ENCODE measurements around the gene FAM13C.
"Not testable (repeated sequence)": the region's sequence is repeated elsewhere in the genome, so short reads cannot be mapped to it uniquely, and the experiment has no call there.

FAM13C gene

GRCh38 chr10:59242057-59242456, 120.3 kb downstream of the FAM13C start:
- H3K4me1 ChIP-seq (ENCODE audit: control insufficient read depth, low read length): no peaks in the 10 kb centered on the region
- no peaks in the 10 kb centered on the region for H3K9me2 ChIP-seq (replicated peaks; ENCODE audit: control insufficient read depth, low read length)
- no peak overlapping the region for H3K4me3 ChIP-seq (ENCODE audit: low read length)
- no peaks in the 10 kb centered on the region for H3K79me2 ChIP-seq (ENCODE audit: control insufficient read depth, low read length)
- H4K20me1 ChIP-seq (ENCODE audit: control insufficient read depth, insufficient read depth, low read depth, low read length): no peaks in the 10 kb centered on the region
- H3K27ac ChIP-seq (ENCODE audit: low read depth, low read length): no peak overlapping the region
- no peak overlapping the region for H3K4me2 ChIP-seq (ENCODE audit: low read length)
- no peaks in the 10 kb centered on the region for H3K27me3 ChIP-seq (ENCODE audit: control insufficient read depth, low read length)
- H3K9me3 ChIP-seq (ENCODE audit: control insufficient read depth, insufficient read depth, low read length): peaks cover 4% of the 10 kb centered on the region; the same call in 1 of the 2 replicates
- H3F3A ChIP-seq (ENCODE audit: control insufficient read depth, insufficient read depth): no peaks in the 10 kb centered on the region
- H3K36me3 ChIP-seq (ENCODE audit: control insufficient read depth, low read length): no peaks in the 10 kb centered on the region
- no peak for TF ChIP-seq CTCF (IDR thresholded peaks at IDR 0.05; ENCODE audit: low read depth, low read length, poor library complexity, severe bottlenecking)
- no peak for TF ChIP-seq EZH2phosphoT487 (IDR thresholded peaks at IDR 0.05; ENCODE audit: borderline replicate concordance, low read length)

- Histone ChIP-seq H3K4me2 (ENCODE audit: low read length) (no peak overlapping the region), H3K4me1 (ENCODE audit: control insufficient read depth, low read length) (peaks cover 4% of the 10 kb centered on the region), H3K36me3 (ENCODE audit: control insufficient read depth, low read length) (no peaks in the 10 kb centered on the region), H3K4me3 (ENCODE audit: low read length) (no peak overlapping the region), H3K9me2 (replicated peaks; ENCODE audit: control insufficient read depth, low read length) (no peaks in the 10 kb centered on the region), H4K20me1 (ENCODE audit: control insufficient read depth, insufficient read depth, low read depth, low read length) (no peaks in the 10 kb centered on the region), H3F3A (ENCODE audit: control insufficient read depth, insufficient read depth) (no peaks in the 10 kb centered on the region), H3K9me3 (ENCODE audit: control insufficient read depth, insufficient read depth, low read length) (peaks cover 4% of the 10 kb centered on the region; the same call in 1 of the 2 replicates), H3K27ac (ENCODE audit: low read depth, low read length) (no peak overlapping the region), H3K27me3 (ENCODE audit: control insufficient read depth, low read length) (no peaks in the 10 kb centered on the region), H3K79me2 (ENCODE audit: control insufficient read depth, low read length) (no peaks in the 10 kb centered on the region)
- TF ChIP-seq CTCF (IDR thresholded peaks at IDR 0.05; ENCODE audit: low read depth, low read length, poor library complexity, severe bottlenecking): peak; percentile 67
- no peak for TF ChIP-seq EZH2phosphoT487 (IDR thresholded peaks at IDR 0.05; ENCODE audit: borderline replicate concordance, low read length)
These were observed 121.7 kb downstream of the FAM13C start for GRCh38 chr10:59240582-59241183.

GRCh38 chr10:59239108-59239507, 123.2 kb downstream of the FAM13C start:
- not testable (repeated sequence) for H3F3A ChIP-seq (ENCODE audit: control insufficient read depth, insufficient read depth); H3K9me3 ChIP-seq (ENCODE audit: control insufficient read depth, insufficient read depth, low read length); H3K4me3 ChIP-seq (ENCODE audit: low read length); H3K79me2 ChIP-seq (ENCODE audit: control insufficient read depth, low read length); H3K27me3 ChIP-seq (ENCODE audit: control insufficient read depth, low read length); H3K4me2 ChIP-seq (ENCODE audit: low read length); H3K4me1 ChIP-seq (ENCODE audit: control insufficient read depth, low read length); H3K36me3 ChIP-seq (ENCODE audit: control insufficient read depth, low read length); H3K27ac ChIP-seq (ENCODE audit: low read depth, low read length); H3K9me2 ChIP-seq (replicated peaks; ENCODE audit: control insufficient read depth, low read length); H4K20me1 ChIP-seq (ENCODE audit: control insufficient read depth, insufficient read depth, low read depth, low read length)

- H3K36me3 ChIP-seq (ENCODE audit: control insufficient read depth, low read length): no peaks in the 10 kb centered on the region
- no peaks in the 10 kb centered on the region for H4K20me1 ChIP-seq (ENCODE audit: control insufficient read depth, insufficient read depth, low read depth, low read length)
- no peak overlapping the region for H3K4me3 ChIP-seq (ENCODE audit: low read length)
- H3K79me2 ChIP-seq (ENCODE audit: control insufficient read depth, low read length): no peaks in the 10 kb centered on the region
- H3K27ac ChIP-seq (ENCODE audit: low read depth, low read length): no peak overlapping the region
- no peaks in the 10 kb centered on the region for H3K9me2 ChIP-seq (replicated peaks; ENCODE audit: control insufficient read depth, low read length)
- peaks cover 4% of the 10 kb centered on the region; the same call in 1 of the 2 replicates for H3K9me3 ChIP-seq (ENCODE audit: control insufficient read depth, insufficient read depth, low read length)
- peaks cover 4% of the 10 kb centered on the region for H3K4me1 ChIP-seq (ENCODE audit: control insufficient read depth, low read length)
- H3K27me3 ChIP-seq (ENCODE audit: control insufficient read depth, low read length): no peaks in the 10 kb centered on the region
- no peak overlapping the region for H3K4me2 ChIP-seq (ENCODE audit: low read length)
- TF ChIP-seq CTCF (IDR thresholded peaks at IDR 0.05; ENCODE audit: low read depth, low read length, poor library complexity, severe bottlenecking) (no peak), EZH2phosphoT487 (IDR thresholded peaks at IDR 0.05; ENCODE audit: borderline replicate concordance, low read length) (no peak)
- H3F3A ChIP-seq (ENCODE audit: control insufficient read depth, insufficient read depth): no peaks in the 10 kb centered on the region
These were observed 124.6 kb downstream of the FAM13C start for GRCh38 chr10:59237775-59238174.

All from DOHH2 (cell line).